LNCaP clone FGC (cell line): ENCODE data around the gene UBR4.

Experiments used
- DNase-seq: peaks from one replicate; pipeline ENCODE4 v3.0.0-alpha.2; 2011; ENCODE audit warnings: low read depth
- H3K4me3 ChIP-seq: 2 replicates; pipeline ENCODE4 v1.5.1; 2011; ENCODE audit warnings: mild to moderate bottlenecking, low read depth, low read length, control low read depth
- TF ChIP-seq, protein P1 (sequence below): IDR thresholded peaks from 2 replicates; pipeline ENCODE4 v1.5.1; 2012; ENCODE audit warnings: mild to moderate bottlenecking; ENCODE audit not compliant: control insufficient read depth, insufficient read depth; ENCODE audit errors: extremely low read depth

UBR4 gene

DNA sequence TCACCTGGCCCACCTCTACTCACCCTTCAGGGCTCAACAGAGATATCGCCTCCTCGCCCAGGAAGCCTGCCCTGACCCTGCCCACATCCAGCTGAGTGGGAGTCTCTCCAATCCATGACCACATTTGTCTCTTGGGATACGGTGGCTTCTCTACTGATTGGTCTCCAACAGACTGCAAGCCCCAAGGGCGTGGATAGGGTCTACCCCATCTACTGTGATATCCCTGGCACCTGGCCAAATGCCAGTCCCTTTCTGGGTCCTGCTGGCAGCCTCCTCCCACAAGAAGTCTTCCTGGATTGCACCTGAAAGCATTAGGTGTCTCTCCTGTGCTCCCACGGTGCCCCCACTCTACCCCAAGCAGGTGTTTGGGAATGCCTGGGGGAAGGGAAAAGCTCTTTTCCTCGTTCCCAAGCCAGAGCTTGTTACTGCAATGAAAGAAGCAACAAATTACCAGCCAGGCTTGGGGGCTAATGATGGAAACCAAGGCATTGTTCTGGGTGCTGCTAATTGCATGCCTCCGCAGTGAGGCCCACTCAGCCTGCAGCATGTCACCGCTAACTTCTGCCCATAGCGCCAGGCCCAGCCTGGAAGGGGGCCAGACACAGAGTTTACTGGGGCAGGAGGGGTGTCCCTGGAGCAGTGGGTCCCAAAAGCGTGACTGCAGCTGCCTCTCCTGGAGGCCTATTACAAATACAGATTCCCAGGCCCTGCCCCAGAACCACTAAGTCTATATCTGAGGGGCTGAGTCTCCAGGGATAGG lies 162.9 kb downstream of the UBR4 start:
- H3K4me3 ChIP-seq: no peak overlapping the region
- TF ChIP-seq, protein P1, sequence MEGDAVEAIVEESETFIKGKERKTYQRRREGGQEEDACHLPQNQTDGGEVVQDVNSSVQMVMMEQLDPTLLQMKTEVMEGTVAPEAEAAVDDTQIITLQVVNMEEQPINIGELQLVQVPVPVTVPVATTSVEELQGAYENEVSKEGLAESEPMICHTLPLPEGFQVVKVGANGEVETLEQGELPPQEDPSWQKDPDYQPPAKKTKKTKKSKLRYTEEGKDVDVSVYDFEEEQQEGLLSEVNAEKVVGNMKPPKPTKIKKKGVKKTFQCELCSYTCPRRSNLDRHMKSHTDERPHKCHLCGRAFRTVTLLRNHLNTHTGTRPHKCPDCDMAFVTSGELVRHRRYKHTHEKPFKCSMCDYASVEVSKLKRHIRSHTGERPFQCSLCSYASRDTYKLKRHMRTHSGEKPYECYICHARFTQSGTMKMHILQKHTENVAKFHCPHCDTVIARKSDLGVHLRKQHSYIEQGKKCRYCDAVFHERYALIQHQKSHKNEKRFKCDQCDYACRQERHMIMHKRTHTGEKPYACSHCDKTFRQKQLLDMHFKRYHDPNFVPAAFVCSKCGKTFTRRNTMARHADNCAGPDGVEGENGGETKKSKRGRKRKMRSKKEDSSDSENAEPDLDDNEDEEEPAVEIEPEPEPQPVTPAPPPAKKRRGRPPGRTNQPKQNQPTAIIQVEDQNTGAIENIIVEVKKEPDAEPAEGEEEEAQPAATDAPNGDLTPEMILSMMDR: no peak
- no peak for DNase-seq

DNA sequence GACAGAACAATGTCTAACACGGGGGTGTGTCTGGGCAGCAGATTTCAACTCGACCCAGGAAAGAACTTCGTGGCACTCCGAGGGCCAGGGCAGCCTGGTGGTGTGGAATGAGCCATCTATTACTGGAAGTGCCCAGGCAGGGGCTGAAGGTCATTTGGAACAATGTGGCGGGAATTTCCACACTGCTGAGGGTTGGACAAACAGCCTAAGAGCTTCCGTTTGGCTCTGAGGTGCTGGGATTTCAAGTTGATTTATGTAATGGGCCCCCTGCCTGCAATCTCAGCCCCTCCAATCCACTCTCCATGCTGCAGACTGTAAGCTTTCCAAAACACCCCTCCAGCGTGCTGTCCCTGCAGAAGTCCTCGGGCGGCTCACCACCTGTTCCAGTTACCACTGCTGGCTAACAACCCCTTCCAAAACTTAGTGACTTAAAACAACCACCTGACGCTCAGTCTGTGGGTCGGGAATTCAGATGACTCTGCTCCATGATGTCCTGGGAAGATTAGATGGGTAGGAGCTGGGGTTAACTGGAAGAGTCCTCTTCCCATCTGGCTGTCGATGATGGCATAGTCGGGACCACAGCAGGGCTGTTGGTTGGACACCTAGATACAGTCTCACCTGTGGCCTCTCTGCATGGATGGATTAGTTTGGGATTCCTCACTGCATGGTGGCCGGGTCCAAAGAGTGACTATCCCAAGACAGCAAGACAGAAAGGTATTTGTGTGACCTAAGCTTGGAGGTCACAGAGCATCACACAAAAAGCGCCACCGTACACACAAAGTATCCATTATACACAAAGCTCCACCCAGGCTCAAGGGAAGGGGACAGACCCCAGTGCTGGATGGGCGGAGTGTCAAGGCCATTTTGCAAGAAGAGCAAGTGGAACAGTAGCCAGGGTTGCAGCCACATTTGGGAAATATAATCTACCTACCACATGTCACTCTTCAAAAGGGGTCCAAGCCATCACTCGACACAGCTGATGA lies 163.9 kb downstream of the UBR4 start:
- TF ChIP-seq, protein P1: no peak
- DNase-seq: no peak
- H3K4me3 ChIP-seq: no peak overlapping the region

DNA sequence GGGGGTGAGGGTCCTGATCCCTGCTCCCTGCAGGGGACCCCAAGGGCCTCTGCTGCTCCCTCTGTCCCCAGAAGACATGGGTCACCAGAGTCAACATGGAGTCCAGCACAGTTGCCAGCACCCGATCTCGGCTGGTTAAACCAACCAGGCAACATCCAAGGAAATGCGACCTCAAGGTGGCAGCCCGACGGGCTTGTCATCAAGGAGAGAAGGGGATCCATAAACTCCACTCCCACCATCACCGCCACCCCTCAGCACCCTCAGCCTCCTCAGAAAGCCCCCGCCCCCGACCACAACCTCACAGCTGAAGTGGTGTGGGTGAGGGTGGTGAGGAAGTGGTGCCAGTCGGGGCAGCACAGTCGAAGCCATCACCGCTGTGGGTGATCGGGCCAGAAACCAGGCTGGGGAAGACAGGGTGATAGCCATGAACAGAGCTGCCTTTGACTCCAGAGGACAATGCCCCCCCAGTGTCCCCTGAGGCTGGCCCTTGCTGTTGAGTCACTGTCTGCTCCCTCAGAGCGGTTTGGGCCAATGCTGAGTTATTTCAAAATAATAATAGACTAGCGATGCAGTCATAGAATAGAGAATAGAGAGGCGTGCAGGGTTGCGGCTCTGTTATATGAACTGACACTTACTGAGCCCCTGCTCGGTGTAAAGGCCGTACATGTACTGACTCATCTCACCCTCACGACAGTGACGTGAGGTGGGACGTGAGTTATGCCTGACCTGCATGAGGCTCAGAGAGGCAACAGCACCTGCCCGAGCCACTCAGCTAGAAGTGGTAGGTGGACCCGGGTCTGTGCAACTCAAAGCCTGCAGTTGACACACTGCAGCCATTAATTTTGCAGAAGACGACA lies 164.9 kb downstream of the UBR4 start:
- TF ChIP-seq, protein P1: no peak
- H3K4me3 ChIP-seq: no peak overlapping the region
- no peak for DNase-seq

DNA sequence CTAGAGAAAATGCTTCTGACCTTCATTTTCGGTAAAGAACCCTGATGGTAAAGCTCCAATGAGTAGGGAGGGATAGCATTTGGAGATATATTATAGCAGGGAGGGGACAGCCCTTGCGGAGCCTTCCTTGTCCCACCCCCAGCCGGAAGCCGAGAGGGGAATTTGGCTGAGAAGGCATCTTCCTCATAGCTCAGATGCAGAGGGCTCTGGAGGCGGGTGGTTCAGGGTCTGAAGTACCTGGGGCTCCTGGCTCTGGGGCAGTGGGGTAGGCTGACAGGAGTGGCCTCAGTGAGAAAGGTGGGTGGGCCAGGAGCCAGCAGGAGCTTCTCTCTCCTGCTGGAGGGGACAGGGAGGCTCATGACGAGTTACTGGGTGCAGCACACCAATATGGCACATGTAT lies 165.6 kb downstream of the UBR4 start:
- TF ChIP-seq, protein P1: no peak
- no peak overlapping the region for H3K4me3 ChIP-seq
- DNase-seq: no peak

DNA sequence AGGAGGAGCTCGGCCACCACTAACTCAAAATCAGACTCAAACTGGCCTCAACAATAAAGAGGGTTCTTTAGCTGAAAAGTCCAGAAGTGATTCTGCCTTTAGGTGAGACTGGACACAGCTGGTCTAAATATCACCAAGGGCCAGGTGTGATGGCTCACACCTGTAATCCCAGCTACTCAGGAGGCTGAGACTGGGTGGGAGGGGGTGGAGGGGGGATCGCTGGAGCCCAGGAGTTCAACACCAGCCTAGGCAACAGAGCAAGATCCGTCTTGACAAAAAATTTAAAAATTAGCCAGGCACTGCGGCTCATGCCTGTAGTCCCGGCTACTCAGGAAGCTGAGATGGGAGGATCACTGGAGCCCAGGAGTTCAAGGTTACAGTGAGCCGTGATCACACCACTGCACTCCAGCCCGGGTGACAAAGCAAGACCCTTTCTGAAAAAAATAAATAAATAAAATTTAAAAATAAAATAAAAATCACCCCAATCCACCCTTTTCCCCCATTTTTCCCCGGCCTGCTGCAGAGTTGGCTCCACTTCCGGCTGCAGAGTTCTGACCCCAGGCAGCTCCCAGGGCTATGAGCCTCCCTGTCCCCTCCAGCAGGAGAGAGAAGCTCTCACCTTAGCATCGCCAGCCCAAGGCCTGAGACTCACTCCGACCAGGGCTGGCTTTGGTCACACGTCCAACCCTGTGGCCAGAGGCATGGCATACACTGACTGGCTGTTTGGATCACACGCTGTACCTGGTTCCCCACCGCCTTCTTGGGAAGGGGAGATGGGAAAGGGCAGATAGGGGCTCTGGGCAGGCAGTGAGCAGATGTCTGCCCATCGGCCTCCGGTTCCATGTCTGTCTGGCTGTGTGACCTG lies 166.3 kb downstream of the UBR4 start:
- DNase-seq: no peak
- no peak overlapping the region for H3K4me3 ChIP-seq
- TF ChIP-seq, protein P1: no peak
